Stimulated activated CD8-positive, alpha-beta memory T cell treated with anti-CD3 and anti-CD28 coated beads, Interleukin-7, amount 100 ng/mL, for 24 hours (primary cell): ENCODE data around the gene PLXNA4.
"Not testable (repeated sequence)": the region's sequence is repeated elsewhere in the genome, so short reads cannot be mapped to it uniquely, and the experiment has no call there.

Source experiments
- DNase-seq: peaks from one replicate; pipeline ENCODE4 v3.0.0-alpha.2; 2020; ENCODE audit warnings: low read depth

Gene PLXNA4

GRCh38 chr7:132176719-132177118 lies 399.6 kb downstream of the PLXNA4 start:
- DNase-seq = no peak

- DNase-seq = no peak
These were observed 405.1 kb downstream of the PLXNA4 start for GRCh38 chr7:132171130-132171576.

GRCh38 chr7:132169730-132170129 lies 406.5 kb downstream of the PLXNA4 start:
- no peak for DNase-seq

- no peak for DNase-seq
These were observed 408.0 kb downstream of the PLXNA4 start for GRCh38 chr7:132168239-132168638.

GRCh38 chr7:132165695-132166094 lies 410.6 kb downstream of the PLXNA4 start:
- not testable (repeated sequence) for DNase-seq

- DNase-seq = no peak
These were observed 411.6 kb downstream of the PLXNA4 start for GRCh38 chr7:132164558-132165125.

GRCh38 chr7:132162556-132163144 lies 413.6 kb downstream of the PLXNA4 start:
- no peak for DNase-seq

GRCh38 chr7:132161976-132162375 lies 414.3 kb downstream of the PLXNA4 start:
- no peak for DNase-seq

GRCh38 chr7:132161533-132161915 lies 414.7 kb downstream of the PLXNA4 start:
- DNase-seq = no peak

- DNase-seq = no peak
These were observed 415.4 kb downstream of the PLXNA4 start for GRCh38 chr7:132160611-132161532.

GRCh38 chr7:132158841-132159240 lies 417.4 kb downstream of the PLXNA4 start:
- no peak for DNase-seq

- DNase-seq = no peak
These were observed 418.1 kb downstream of the PLXNA4 start for GRCh38 chr7:132158166-132158565.

GRCh38 chr7:132155715-132156114 lies 420.6 kb downstream of the PLXNA4 start:
- DNase-seq = no peak

GRCh38 chr7:132154695-132155471 lies 421.4 kb downstream of the PLXNA4 start:
- DNase-seq = no peak

- no peak for DNase-seq
These were observed 422.0 kb downstream of the PLXNA4 start for GRCh38 chr7:132154248-132154647.

- DNase-seq = no peak
These were observed 424.0 kb downstream of the PLXNA4 start for GRCh38 chr7:132152131-132152889.

GRCh38 chr7:132150711-132151110 lies 425.6 kb downstream of the PLXNA4 start:
- DNase-seq = no peak

- DNase-seq = no peak
These were observed 426.6 kb downstream of the PLXNA4 start for GRCh38 chr7:132149436-132150304.

- no peak for DNase-seq
These were observed 427.4 kb downstream of the PLXNA4 start for GRCh38 chr7:132148876-132149275.

- DNase-seq = no peak
These were observed 430.8 kb downstream of the PLXNA4 start for GRCh38 chr7:132145466-132145865.
